ENCODE measurements around the gene GNAT1. TPM values are rescaled to one million over a fixed set of nuclear protein-coding genes. Genes with fewer than 3 reads are reported as not detected.

GNAT1 gene
- total and polyA plus RNA-seq, 2 of the 13 experiments (the other 11 are each of a cell fraction or from before 2014, with no cell fraction given): 0.15 TPM; not detected in 1

DNA sequence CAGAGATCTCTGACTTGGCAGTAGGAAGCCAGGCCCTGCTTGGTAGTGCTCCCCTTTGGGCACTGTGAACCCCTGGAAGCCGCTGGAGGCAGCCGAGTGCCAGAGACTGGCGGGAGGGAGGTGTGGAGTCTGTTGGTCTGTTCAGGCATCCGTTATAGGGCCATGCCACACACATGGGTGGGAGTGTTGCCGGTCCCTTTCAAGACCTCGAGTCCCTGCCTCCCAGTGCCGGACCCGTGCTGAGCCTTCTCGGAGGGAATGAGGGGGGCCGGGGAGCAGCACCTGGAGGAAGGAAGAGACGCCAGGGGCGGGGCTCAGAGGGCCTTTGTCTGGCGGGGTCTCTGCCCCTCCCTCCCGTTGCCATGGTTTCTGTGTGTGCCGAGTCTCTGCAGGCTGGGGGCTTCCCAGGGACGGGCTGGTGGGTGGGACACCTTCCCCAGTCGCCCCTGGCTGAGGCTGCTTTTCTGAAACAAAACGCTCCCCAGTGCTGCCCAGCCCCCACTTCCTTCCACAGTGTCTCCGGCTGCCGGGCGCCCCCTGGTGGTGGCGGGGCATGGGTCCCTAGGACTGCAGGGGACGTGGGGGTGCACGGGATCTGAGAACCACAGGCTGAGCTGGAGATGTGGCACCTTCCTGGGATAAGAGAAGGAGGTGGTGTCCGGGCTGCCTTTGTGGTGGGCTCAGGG, 54.6 kb downstream of the GNAT1 start (continued):
- TF ChIP-seq ZIK1 (CRISPR knock-in tag; IDR thresholded peaks at IDR 0.05; ENCODE audit: borderline replicate concordance, low read depth): no peak
- no peak for TF ChIP-seq DDIT3 (CRISPR knock-in tag; IDR thresholded peaks at IDR 0.05)
- peak; percentile 76; the same call in 1 of the 2 replicates for TF ChIP-seq IRF2 (CRISPR knock-in tag; IDR thresholded peaks at IDR 0.05)
- 0 out of 2 replicates have a peak, but pooled peaks have one; percentile 38 for TF ChIP-seq ZMAT3 (CRISPR knock-in tag; conservative IDR thresholded peaks at IDR 0.05)
- no peak for TF ChIP-seq ZNF768 (CRISPR knock-in tag; IDR thresholded peaks at IDR 0.05)
- no peak for TF ChIP-seq ATM (IDR thresholded peaks at IDR 0.05; ENCODE audit: borderline replicate concordance)
- no peak for TF ChIP-seq DMTF1 (CRISPR knock-in tag; IDR thresholded peaks at IDR 0.05)
- TF ChIP-seq SOX6 (IDR thresholded peaks at IDR 0.05): no peak
- TF ChIP-seq SOX6 (CRISPR knock-in tag; IDR thresholded peaks at IDR 0.05): peak; percentile 45
- TF ChIP-seq ZNF180 (CRISPR knock-in tag; IDR thresholded peaks at IDR 0.05; ENCODE audit: borderline replicate concordance, low read depth): no peak
- TF ChIP-seq FOXA1 (IDR thresholded peaks at IDR 0.05): no peak
- TF ChIP-seq FOXA1 (CRISPR knock-in tag; IDR thresholded peaks at IDR 0.05): no peak
- peak; percentile 65; the same call in 1 of the 2 replicates for TF ChIP-seq HOXA5 (CRISPR knock-in tag; IDR thresholded peaks at IDR 0.05)
- TF ChIP-seq MLXIP (CRISPR knock-in tag; IDR thresholded peaks at IDR 0.05; ENCODE audit: borderline replicate concordance): no peak
- no peak for TF ChIP-seq RFXANK (CRISPR knock-in tag; IDR thresholded peaks at IDR 0.05)
- TF ChIP-seq, protein P1, sequence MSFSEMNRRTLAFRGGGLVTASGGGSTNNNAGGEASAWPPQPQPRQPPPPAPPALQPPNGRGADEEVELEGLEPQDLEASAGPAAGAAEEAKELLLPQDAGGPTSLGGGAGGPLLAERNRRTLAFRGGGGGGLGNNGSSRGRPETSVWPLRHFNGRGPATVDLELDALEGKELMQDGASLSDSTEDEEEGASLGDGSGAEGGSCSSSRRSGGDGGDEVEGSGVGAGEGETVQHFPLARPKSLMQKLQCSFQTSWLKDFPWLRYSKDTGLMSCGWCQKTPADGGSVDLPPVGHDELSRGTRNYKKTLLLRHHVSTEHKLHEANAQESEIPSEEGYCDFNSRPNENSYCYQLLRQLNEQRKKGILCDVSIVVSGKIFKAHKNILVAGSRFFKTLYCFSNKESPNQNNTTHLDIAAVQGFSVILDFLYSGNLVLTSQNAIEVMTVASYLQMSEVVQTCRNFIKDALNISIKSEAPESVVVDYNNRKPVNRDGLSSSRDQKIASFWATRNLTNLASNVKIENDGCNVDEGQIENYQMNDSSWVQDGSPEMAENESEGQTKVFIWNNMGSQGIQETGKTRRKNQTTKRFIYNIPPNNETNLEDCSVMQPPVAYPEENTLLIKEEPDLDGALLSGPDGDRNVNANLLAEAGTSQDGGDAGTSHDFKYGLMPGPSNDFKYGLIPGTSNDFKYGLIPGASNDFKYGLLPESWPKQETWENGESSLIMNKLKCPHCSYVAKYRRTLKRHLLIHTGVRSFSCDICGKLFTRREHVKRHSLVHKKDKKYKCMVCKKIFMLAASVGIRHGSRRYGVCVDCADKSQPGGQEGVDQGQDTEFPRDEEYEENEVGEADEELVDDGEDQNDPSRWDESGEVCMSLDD (CRISPR knock-in tag; IDR thresholded peaks at IDR 0.05; ENCODE audit: borderline replicate concordance): no peak
- no peak for TF ChIP-seq MLX (CRISPR knock-in tag; IDR thresholded peaks at IDR 0.05)
- TF ChIP-seq ZNF713 (CRISPR knock-in tag; IDR thresholded peaks at IDR 0.05): no peak
- no peak for TF ChIP-seq HMGA1 (CRISPR knock-in tag; conservative IDR thresholded peaks at IDR 0.05)
- no peak for TF ChIP-seq TFE3 (CRISPR knock-in tag; IDR thresholded peaks at IDR 0.05)
- TF ChIP-seq FOXM1 (CRISPR knock-in tag; IDR thresholded peaks at IDR 0.05): no peak

Data from HepG2 (cell line).